ENCODE data around the gene ALDH18A1. TPM values are rescaled to one million over a fixed set of nuclear protein-coding genes. Genes with fewer than 3 reads are reported as not detected.

ALDH18A1 gene
- total and polyA plus RNA-seq, 4 experiments from 2014 or later: 25.9 to 77.5 (median 41.0) TPM

GRCh38 chr10:95651346-95652060 lies 5.0 kb downstream of the ALDH18A1 start:
- H3K4me1 ChIP-seq (ENCODE audit: insufficient read depth, low read length): peaks cover 14% of the 10 kb centered on the region
- Mint-ChIP-seq H3K36me3 (peaks cover 49 to 64% of the 10 kb centered on the region in 2 donors), H3K4me1 (peaks cover 10 to 33% (median 18%) of the 10 kb centered on the region in 4 donors), H3K27ac (peak overlapping the region in 1 of 7 donors; percentile 30), H3K27me3 (no peaks in the 10 kb centered on the region), H3K4me3 (no peak overlapping the region), H3K9me3 (peaks cover 0 to 9% (median 1%) of the 10 kb centered on the region in 8 donors)
- H3K27me3 ChIP-seq (ENCODE audit: insufficient read depth, low read length): no peaks in the 10 kb centered on the region
- H3K9me3 ChIP-seq (ENCODE audit: control insufficient read depth in 1 of 2, low read length in 2 of 2): no peaks in the 10 kb centered on the region
- no peak overlapping the region for H3K27ac ChIP-seq (ENCODE audit: low read depth, low read length)
- ChIA-PET POLR2A (ENCODE audit: partially characterized antibody) (no interaction called here), CTCF (ENCODE audit: partially characterized antibody) (interaction anchor here (1.0 to 1.9 kb wide), 4 partner anchors 8 to 42 kb away, joined by 3 to 7 read pairs (median 4); partner anchors contain the start of gene TCTN3)
- no peak overlapping the region for H3K4me3 ChIP-seq (ENCODE audit: low read length in 2 of 2)
- intact Hi-C loops (cut with micrococcal nuclease): no loop called here
- no peak for DNase-seq
- no peaks in the 10 kb centered on the region for H3K36me3 ChIP-seq (ENCODE audit: insufficient read depth, low read length)

- Mint-ChIP-seq H3K4me3 (no peak overlapping the region), H3K4me1 (peaks cover 2 to 22% (median 12%) of the 10 kb centered on the region in 4 donors), H3K36me3 (peaks cover 52 to 69% of the 10 kb centered on the region in 2 donors), H3K27me3 (no peaks in the 10 kb centered on the region), H3K27ac (peak overlapping the region in 1 of 7 donors; percentile 65), H3K9me3 (peaks cover 0 to 9% (median 1%) of the 10 kb centered on the region in 8 donors)
- Histone ChIP-seq H3K9me3 (ENCODE audit: control insufficient read depth in 1 of 2, low read length in 2 of 2) (no peaks in the 10 kb centered on the region), H3K27me3 (ENCODE audit: insufficient read depth, low read length) (no peaks in the 10 kb centered on the region), H3K27ac (ENCODE audit: low read depth, low read length) (no peak overlapping the region), H3K36me3 (ENCODE audit: insufficient read depth, low read length) (no peaks in the 10 kb centered on the region), H3K4me3 (ENCODE audit: low read length in 2 of 2) (no peak overlapping the region), H3K4me1 (ENCODE audit: insufficient read depth, low read length) (peaks cover 7% of the 10 kb centered on the region)
- intact Hi-C loops (cut with micrococcal nuclease): no loop called here
- DNase-seq: no peak
- CTCF ChIA-PET (ENCODE audit: partially characterized antibody): interaction anchor here (0.8 to 1.9 kb wide), 3 partner anchors 43 to 220 kb away, joined by 3 to 7 read pairs (median 3); partner anchors contain the start of gene TCTN3
- POLR2A ChIA-PET (ENCODE audit: partially characterized antibody): interaction anchor here (0.6 to 0.8 kb wide), 2 partner anchors 191 to 257 kb away, joined by 4 read pairs; no protein-coding TSS in a partner anchor
Measured at GRCh38 chr10:95650232-95650631, 6.3 kb downstream of the ALDH18A1 start.

- Mint-ChIP-seq H3K27me3 (no peaks in the 10 kb centered on the region), H3K4me1 (peaks cover 1 to 8% (median 7%) of the 10 kb centered on the region in 4 donors), H3K9me3 (peaks cover 0 to 9% (median 1%) of the 10 kb centered on the region in 8 donors), H3K36me3 (peaks cover 46 to 73% of the 10 kb centered on the region in 2 donors), H3K4me3 (no peak overlapping the region), H3K27ac (no peak overlapping the region)
- CTCF ChIA-PET (ENCODE audit: partially characterized antibody): interaction anchor here (1.4 to 1.6 kb wide), 2 partner anchors 10 to 46 kb away, joined by 3 to 5 read pairs; partner anchors contain the start of gene TCTN3
- Histone ChIP-seq H3K27me3 (ENCODE audit: insufficient read depth, low read length) (no peaks in the 10 kb centered on the region), H3K4me1 (ENCODE audit: insufficient read depth, low read length) (no peaks in the 10 kb centered on the region), H3K27ac (ENCODE audit: low read depth, low read length) (no peak overlapping the region), H3K9me3 (ENCODE audit: control insufficient read depth in 1 of 2, low read length in 2 of 2) (no peaks in the 10 kb centered on the region), H3K4me3 (ENCODE audit: low read length in 2 of 2) (no peak overlapping the region), H3K36me3 (ENCODE audit: insufficient read depth, low read length) (peaks cover 1% of the 10 kb centered on the region)
- no peak for DNase-seq
- intact Hi-C loops (cut with micrococcal nuclease): no loop called here
- POLR2A ChIA-PET (ENCODE audit: partially characterized antibody): interaction anchor here (1.2 kb wide), 1 partner anchor 46 kb away, joined by 3 read pairs; the partner anchor contains the start of gene TCTN3
Measured at GRCh38 chr10:95648138-95648537, 8.4 kb downstream of the ALDH18A1 start.

- H3K27ac Mint-ChIP-seq: peak overlapping the region in 1 of 7 donors; percentile 24
- intact Hi-C loops (cut with micrococcal nuclease): no loop called here
Measured at GRCh38 chr10:95646160-95646559, 10.4 kb downstream of the ALDH18A1 start.

GRCh38 chr10:95644901-95645300 lies 11.6 kb downstream of the ALDH18A1 start:
- POLR2A ChIA-PET (ENCODE audit: partially characterized antibody): no interaction called here
- H3K27me3 Mint-ChIP-seq: no peaks in the 10 kb centered on the region
- no peak for DNase-seq
- intact Hi-C loops (cut with micrococcal nuclease): no loop called here
- Histone ChIP-seq H3K27ac (ENCODE audit: low read depth, low read length) (no peak overlapping the region), H3K9me3 (ENCODE audit: control insufficient read depth in 1 of 2, low read length in 2 of 2) (no peaks in the 10 kb centered on the region), H3K4me3 (ENCODE audit: low read length in 2 of 2) (no peak overlapping the region), H3K36me3 (ENCODE audit: insufficient read depth, low read length) (peaks cover 26% of the 10 kb centered on the region), H3K4me1 (ENCODE audit: insufficient read depth, low read length) (no peaks in the 10 kb centered on the region), H3K27me3 (ENCODE audit: insufficient read depth, low read length) (no peaks in the 10 kb centered on the region)
- H3K9me3 Mint-ChIP-seq: peaks cover 0 to 2% (median 0%) of the 10 kb centered on the region in 8 donors
- CTCF ChIA-PET (ENCODE audit: partially characterized antibody): no interaction called here
- H3K36me3 Mint-ChIP-seq: peaks cover 43 to 66% of the 10 kb centered on the region in 2 donors
- H3K4me3 Mint-ChIP-seq: no peak overlapping the region
- peak overlapping the region in 1 of 7 donors; percentile 42 for H3K27ac Mint-ChIP-seq
- H3K4me1 Mint-ChIP-seq: peaks cover 0 to 7% (median 2%) of the 10 kb centered on the region in 4 donors

More at GRCh38 chr10:95646160-95646559, 10.4 kb downstream of the ALDH18A1 start:
- Histone ChIP-seq H3K4me1 (ENCODE audit: insufficient read depth, low read length) (no peaks in the 10 kb centered on the region), H3K4me3 (ENCODE audit: low read length in 2 of 2) (no peak overlapping the region), H3K9me3 (ENCODE audit: control insufficient read depth in 1 of 2, low read length in 2 of 2) (no peaks in the 10 kb centered on the region), H3K36me3 (ENCODE audit: insufficient read depth, low read length) (peaks cover 17% of the 10 kb centered on the region), H3K27ac (ENCODE audit: low read depth, low read length) (no peak overlapping the region), H3K27me3 (ENCODE audit: insufficient read depth, low read length) (no peaks in the 10 kb centered on the region)
- H3K9me3 Mint-ChIP-seq: peaks cover 0 to 2% (median 0%) of the 10 kb centered on the region in 8 donors
- H3K4me1 Mint-ChIP-seq: peaks cover under 1 to 4% (median 2%) of the 10 kb centered on the region in 4 donors
- DNase-seq: no peak
- ChIA-PET POLR2A (ENCODE audit: partially characterized antibody) (no interaction called here), CTCF (ENCODE audit: partially characterized antibody) (no interaction called here)
- H3K36me3 Mint-ChIP-seq: peaks cover 43 to 66% of the 10 kb centered on the region in 2 donors
- no peak overlapping the region for H3K4me3 Mint-ChIP-seq
- H3K27me3 Mint-ChIP-seq: no peaks in the 10 kb centered on the region

GRCh38 chr10:95640891-95641315 lies 15.6 kb downstream of the ALDH18A1 start:
- peaks cover 29% of the 10 kb centered on the region for H3K36me3 ChIP-seq (ENCODE audit: insufficient read depth, low read length)
- ChIA-PET CTCF (ENCODE audit: partially characterized antibody) (no interaction called here), POLR2A (ENCODE audit: partially characterized antibody) (no interaction called here)
- Mint-ChIP-seq H3K4me3 (no peak overlapping the region), H3K4me1 (peaks cover 0 to 5% (median under 1%) of the 10 kb centered on the region in 4 donors), H3K36me3 (peaks cover 42 to 54% of the 10 kb centered on the region in 2 donors), H3K27ac (no peak overlapping the region), H3K9me3 (peaks cover 0 to 2% (median 0%) of the 10 kb centered on the region in 8 donors), H3K27me3 (no peaks in the 10 kb centered on the region)
- H3K9me3 ChIP-seq (ENCODE audit: control insufficient read depth in 1 of 2, low read length in 2 of 2): no peaks in the 10 kb centered on the region
- no peaks in the 10 kb centered on the region for H3K27me3 ChIP-seq (ENCODE audit: insufficient read depth, low read length)
- no peak overlapping the region for H3K4me3 ChIP-seq (ENCODE audit: low read length in 2 of 2)
- intact Hi-C loops (cut with micrococcal nuclease): no loop called here
- H3K4me1 ChIP-seq (ENCODE audit: insufficient read depth, low read length): no peaks in the 10 kb centered on the region
- DNase-seq: no peak
- H3K27ac ChIP-seq (ENCODE audit: low read depth, low read length): no peak overlapping the region

GRCh38 chr10:95637911-95638310 lies 18.6 kb downstream of the ALDH18A1 start:
- H3K9me3 Mint-ChIP-seq: peaks cover 0 to 2% (median 0%) of the 10 kb centered on the region in 8 donors
- H3K36me3 Mint-ChIP-seq: peaks cover 65 to 69% of the 10 kb centered on the region in 2 donors
- intact Hi-C loops (cut with micrococcal nuclease): no loop called here

More at GRCh38 chr10:95637911-95638310, 18.6 kb downstream of the ALDH18A1 start:
- Histone ChIP-seq H3K9me3 (ENCODE audit: control insufficient read depth in 1 of 2, low read length in 2 of 2) (no peaks in the 10 kb centered on the region), H3K27me3 (ENCODE audit: insufficient read depth, low read length) (no peaks in the 10 kb centered on the region), H3K4me3 (ENCODE audit: low read length in 2 of 2) (no peak overlapping the region), H3K36me3 (ENCODE audit: insufficient read depth, low read length) (peaks cover 43% of the 10 kb centered on the region), H3K4me1 (ENCODE audit: insufficient read depth, low read length) (no peaks in the 10 kb centered on the region), H3K27ac (ENCODE audit: low read depth, low read length) (no peak overlapping the region)
- ChIA-PET POLR2A (ENCODE audit: partially characterized antibody) (no interaction called here), CTCF (ENCODE audit: partially characterized antibody) (interaction anchor here (0.7 kb wide), 1 partner anchor 11 kb away, joined by 3 read pairs; no protein-coding TSS in a partner anchor)
- Mint-ChIP-seq H3K4me1 (peaks cover 0 to 3% (median 0%) of the 10 kb centered on the region in 4 donors), H3K27ac (no peak overlapping the region), H3K4me3 (no peak overlapping the region), H3K27me3 (no peaks in the 10 kb centered on the region)
- no peak for DNase-seq
